Panc1 (cell line): ENCODE data around the gene SORBS1. TPM values are rescaled to one million over a fixed set of nuclear protein-coding genes. Genes with fewer than 3 reads are reported as not detected.
A peak's percentile ranks its signal among the peaks of the same experiment; 100 is the strongest.

Experiments used
- ATAC-seq: fragments of 200-7000 bp; cut with Tn5 transposase; 2 replicates; pipeline ENCODE4 v1.9.1; 2020; ENCODE audit warnings: mild to moderate bottlenecking, moderate library complexity
- BruUV-seq: library from RNA; stranded (reverse); fragments of 400-500 nt; replicated peaks from 2 replicates; lab custom pipeline; 2021; lab: Mats Ljungman, UMichigan
- CTCF ChIA-PET: fragments of 300-600 bp; sonication (Branson Sonifier 250); formaldehyde crosslinking; loops from one replicate; lab custom pipeline; 2022; ENCODE audit warnings: antibody characterized with exemption; lab: Charles Lee
- POLR2A ChIA-PET: fragments of 300-600 bp; sonication (Branson Sonifier 250); formaldehyde crosslinking; loops from one replicate; lab custom pipeline; 2022; ENCODE audit warnings: antibody characterized with exemption; lab: Charles Lee
- DNase-seq: peaks from one replicate; pipeline ENCODE4 v3.0.0-alpha.2; 2010; ENCODE audit warnings: low read depth, low spot score
- H3K27ac ChIP-seq: 2 replicates; pipeline ENCODE4 v1.5.1; 2011; ENCODE audit warnings: mild to moderate bottlenecking, low read length, inconsistent platforms
- H3K27me3 ChIP-seq: fragments of 200-500 bp; sonication (Bioruptor generic); 2 replicates; pipeline ENCODE4 v1.6.0; 2014; ENCODE audit warnings: low read length, inconsistent platforms; ENCODE audit not compliant: control insufficient read depth, insufficient read depth
- H3K36me3 ChIP-seq: fragments of 200-500 bp; sonication (Bioruptor generic); 2 replicates; pipeline ENCODE4 v1.5.1; 2014; ENCODE audit warnings: inconsistent platforms, mild to moderate bottlenecking, low read length, moderate library complexity; ENCODE audit not compliant: control insufficient read depth, insufficient read depth
- H3K4me1 ChIP-seq: 2 replicates; pipeline ENCODE4 v1.5.1; 2011; ENCODE audit warnings: inconsistent platforms, mild to moderate bottlenecking, low read length, moderate library complexity; ENCODE audit not compliant: control insufficient read depth, insufficient read depth
- H3K4me3 ChIP-seq, 2 experiments: 2 replicates each; pipeline ENCODE4 v1.5.1; 2011 to 2012; ENCODE audit warnings: low read depth in 2 of 2, low read length in 2 of 2, mild to moderate bottlenecking in 2 of 2, inconsistent platforms in 1 of 2, moderate library complexity in 1 of 2
- H3K9me3 ChIP-seq: fragments of 200-500 bp; sonication (Bioruptor generic); 2 replicates; pipeline ENCODE4 v1.5.1; 2014; ENCODE audit warnings: low read depth, mild to moderate bottlenecking, inconsistent platforms, low read length, moderate library complexity; ENCODE audit not compliant: control insufficient read depth, insufficient read depth
- CTCF ChIP-seq: fragments of 450-650 bp; IDR thresholded peaks from 2 replicates; pipeline ENCODE4 v1.5.1; 2017; ENCODE audit warnings: mild to moderate bottlenecking
- POLR2AphosphoS5 ChIP-seq: IDR thresholded peaks from 2 replicates; pipeline ENCODE4 v1.6.1; 2012; ENCODE audit warnings: mild to moderate bottlenecking, low read depth, low read length, moderate library complexity
- SIN3A ChIP-seq: IDR thresholded peaks from 2 replicates; pipeline ENCODE4 v1.6.1; 2012; ENCODE audit warnings: low read depth, mild to moderate bottlenecking, low read length, moderate library complexity, borderline replicate concordance; ENCODE audit not compliant: insufficient read depth
- TCF7L2 ChIP-seq: IDR thresholded peaks from 2 replicates; pipeline ENCODE4 v1.6.1; 2011; ENCODE audit warnings: mild to moderate bottlenecking, low read depth, low read length, inconsistent platforms
- in situ Hi-C: cut with HindIII; loops from 2 replicates; pipeline ENCODE4 v1.10.0; 2016; ENCODE audit warnings: low sequenced_read_pairs, low pct_unique_long_range_greater_than_20kb
- intact Hi-C: fragments of 100-400 bp; cut with micrococcal nuclease; formaldehyde crosslinking; loops from one replicate; pipeline ENCODE4 v1.10.0; 2022; ENCODE audit not compliant: unreplicated experiment
- total RNA-seq: library from RNA; stranded (reverse); gene quantifications from one replicate; pipeline ENCODE4 v1.2.1, GENCODE V29; 2021; ENCODE audit not compliant: unreplicated experiment
- TF ChIP-seq, protein P1 (sequence below), 2 experiments: IDR thresholded peaks; 2 replicates each; pipeline ENCODE4 v1.6.1; 2011 to 2012; ENCODE audit warnings: low read depth in 2 of 2, control low read depth in 1 of 2, low read length in 1 of 2, mild to moderate bottlenecking in 1 of 2, moderate library complexity in 1 of 2; ENCODE audit not compliant: insufficient read depth in 1 of 2

Gene SORBS1
- total RNA-seq, 1 experiment from 2014 or later, result 29.4 TPM

DNA sequence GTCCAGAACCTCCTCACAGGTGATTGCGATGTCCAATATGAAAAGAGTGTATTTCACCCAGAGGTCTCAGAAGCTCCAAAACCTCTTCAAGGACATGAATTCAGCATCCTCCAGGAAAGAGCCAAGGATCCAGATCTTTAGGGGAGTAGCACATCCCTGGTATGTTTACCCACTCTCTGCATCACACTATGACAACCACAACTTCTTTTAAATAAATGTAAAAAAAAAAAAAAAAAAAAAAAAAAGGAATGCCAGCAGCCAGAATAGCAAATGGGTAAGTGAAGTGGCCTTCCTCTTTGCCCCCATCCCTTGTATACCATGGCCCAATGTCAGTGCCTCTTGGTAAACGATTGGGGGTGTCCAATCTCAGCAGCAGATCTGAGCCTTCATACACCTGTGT, 67.3 kb downstream of the SORBS1 start:
- Histone ChIP-seq H3K27me3 (no peaks in the 10 kb centered on the region), H3K4me1 (peaks cover 9% of the 10 kb centered on the region), H3K9me3 (no peaks in the 10 kb centered on the region), H3K36me3 (no peaks in the 10 kb centered on the region), H3K4me3 (no peak overlapping the region), H3K27ac (no peak overlapping the region)
- no peak for DNase-seq
- in situ Hi-C loops (no loop called here), intact Hi-C loops (no loop called here)
- ATAC-seq, result no peak
- ChIA-PET POLR2A (no interaction called here), CTCF (no interaction called here)
- TF ChIP-seq CTCF, result no peak
- TF ChIP-seq, protein P1, sequence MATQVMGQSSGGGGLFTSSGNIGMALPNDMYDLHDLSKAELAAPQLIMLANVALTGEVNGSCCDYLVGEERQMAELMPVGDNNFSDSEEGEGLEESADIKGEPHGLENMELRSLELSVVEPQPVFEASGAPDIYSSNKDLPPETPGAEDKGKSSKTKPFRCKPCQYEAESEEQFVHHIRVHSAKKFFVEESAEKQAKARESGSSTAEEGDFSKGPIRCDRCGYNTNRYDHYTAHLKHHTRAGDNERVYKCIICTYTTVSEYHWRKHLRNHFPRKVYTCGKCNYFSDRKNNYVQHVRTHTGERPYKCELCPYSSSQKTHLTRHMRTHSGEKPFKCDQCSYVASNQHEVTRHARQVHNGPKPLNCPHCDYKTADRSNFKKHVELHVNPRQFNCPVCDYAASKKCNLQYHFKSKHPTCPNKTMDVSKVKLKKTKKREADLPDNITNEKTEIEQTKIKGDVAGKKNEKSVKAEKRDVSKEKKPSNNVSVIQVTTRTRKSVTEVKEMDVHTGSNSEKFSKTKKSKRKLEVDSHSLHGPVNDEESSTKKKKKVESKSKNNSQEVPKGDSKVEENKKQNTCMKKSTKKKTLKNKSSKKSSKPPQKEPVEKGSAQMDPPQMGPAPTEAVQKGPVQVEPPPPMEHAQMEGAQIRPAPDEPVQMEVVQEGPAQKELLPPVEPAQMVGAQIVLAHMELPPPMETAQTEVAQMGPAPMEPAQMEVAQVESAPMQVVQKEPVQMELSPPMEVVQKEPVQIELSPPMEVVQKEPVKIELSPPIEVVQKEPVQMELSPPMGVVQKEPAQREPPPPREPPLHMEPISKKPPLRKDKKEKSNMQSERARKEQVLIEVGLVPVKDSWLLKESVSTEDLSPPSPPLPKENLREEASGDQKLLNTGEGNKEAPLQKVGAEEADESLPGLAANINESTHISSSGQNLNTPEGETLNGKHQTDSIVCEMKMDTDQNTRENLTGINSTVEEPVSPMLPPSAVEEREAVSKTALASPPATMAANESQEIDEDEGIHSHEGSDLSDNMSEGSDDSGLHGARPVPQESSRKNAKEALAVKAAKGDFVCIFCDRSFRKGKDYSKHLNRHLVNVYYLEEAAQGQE (IDR thresholded peaks at IDR 0.05; ENCODE audit: insufficient read depth in 1 of 2, low read depth in 2 of 2, low read length in 1 of 2), result no peak
- BruUV-seq, result no TSS peak

- Histone ChIP-seq H3K9me3 (no peaks in the 10 kb centered on the region), H3K4me3 (no peak overlapping the region), H3K27me3 (no peaks in the 10 kb centered on the region), H3K27ac (no peak overlapping the region), H3K36me3 (no peaks in the 10 kb centered on the region), H3K4me1 (peaks cover 12% of the 10 kb centered on the region)
- TF ChIP-seq CTCF (no peak), POLR2AphosphoS5 (no peak), SIN3A (no peak), TCF7L2 (no peak)
- TF ChIP-seq, protein P1 (IDR thresholded peaks at IDR 0.05; ENCODE audit: insufficient read depth in 1 of 2, low read depth in 2 of 2, low read length in 1 of 2), result no peak
- intact Hi-C loops, result no loop called here
- DNase-seq, result no peak
- ChIA-PET CTCF (no interaction called here), POLR2A (no interaction called here)
- TSS peak; percentile 24 for BruUV-seq
- ATAC-seq, result no peak
- in situ Hi-C loops, result no loop called here
Measured at GRCh38 chr10:95487994-95488393, 73.2 kb downstream of the SORBS1 start.
